HL-60/S4 treated with retinoic acid at 250 ng/mL for 4 days and 3 days (cell line): ENCODE data around the gene RFX7.
"Not testable (repeated sequence)": the region's sequence is repeated elsewhere in the genome, so short reads cannot be mapped to it uniquely, and the experiment has no call there.

ENCODE experiments used
- in situ Hi-C: fragments of 300-500 bp; cut with MboI; formaldehyde crosslinking; loops from 2 replicates; pipeline ENCODE4 v1.7.0; 2022; ENCODE audit warnings: low sequenced_read_pairs

The RFX7 gene

DNA sequence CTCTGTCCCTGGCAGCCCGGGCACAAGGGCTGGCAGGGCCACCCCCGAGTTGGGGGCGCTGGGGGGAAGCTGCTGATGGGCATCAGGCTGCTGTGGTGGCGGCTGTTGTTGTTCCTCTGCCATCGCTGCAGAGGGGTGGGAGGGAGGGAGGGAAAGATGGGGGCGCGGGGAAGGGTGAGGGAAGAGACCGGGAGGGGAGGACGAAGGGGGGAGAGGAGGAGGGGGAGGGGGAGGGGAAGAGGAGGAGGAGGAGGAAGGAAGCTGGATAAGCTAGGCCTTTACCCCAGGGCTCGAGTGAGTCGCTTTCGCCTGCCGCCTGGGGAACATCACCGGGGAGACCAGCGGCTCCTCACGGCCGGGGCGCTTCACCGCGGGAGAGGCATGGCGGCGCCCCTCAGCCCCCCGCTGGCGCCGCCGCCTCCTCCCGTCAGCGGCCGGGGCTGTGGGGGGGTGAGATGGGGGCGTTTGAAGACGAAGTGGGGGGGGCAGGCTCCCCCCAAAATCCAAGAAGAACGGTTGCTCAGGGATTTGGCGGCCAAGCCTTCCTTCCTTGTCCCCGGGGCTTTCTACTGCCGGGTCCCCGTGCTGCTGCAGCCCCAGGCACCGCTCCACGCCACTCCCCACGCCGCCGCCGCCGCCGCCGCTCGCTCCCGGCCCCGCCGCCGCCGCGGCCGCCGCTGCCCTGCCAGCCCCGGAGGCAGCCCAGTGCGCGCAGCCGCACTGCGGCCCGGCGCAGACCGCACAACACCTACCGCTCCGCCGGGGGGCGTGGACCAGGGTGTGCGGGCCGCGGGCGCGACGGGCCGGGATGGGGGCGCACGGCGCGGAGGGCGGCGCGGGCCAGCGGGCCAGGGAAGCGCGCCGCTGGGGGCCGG lies at the start of gene RFX7:
Gene RFX7 (minus strand): TSS at position 717 of the 875 bp plus-strand sequence. CDS start 594 bp downstream, at position 123.
- in situ Hi-C loops = no loop called here

DNA sequence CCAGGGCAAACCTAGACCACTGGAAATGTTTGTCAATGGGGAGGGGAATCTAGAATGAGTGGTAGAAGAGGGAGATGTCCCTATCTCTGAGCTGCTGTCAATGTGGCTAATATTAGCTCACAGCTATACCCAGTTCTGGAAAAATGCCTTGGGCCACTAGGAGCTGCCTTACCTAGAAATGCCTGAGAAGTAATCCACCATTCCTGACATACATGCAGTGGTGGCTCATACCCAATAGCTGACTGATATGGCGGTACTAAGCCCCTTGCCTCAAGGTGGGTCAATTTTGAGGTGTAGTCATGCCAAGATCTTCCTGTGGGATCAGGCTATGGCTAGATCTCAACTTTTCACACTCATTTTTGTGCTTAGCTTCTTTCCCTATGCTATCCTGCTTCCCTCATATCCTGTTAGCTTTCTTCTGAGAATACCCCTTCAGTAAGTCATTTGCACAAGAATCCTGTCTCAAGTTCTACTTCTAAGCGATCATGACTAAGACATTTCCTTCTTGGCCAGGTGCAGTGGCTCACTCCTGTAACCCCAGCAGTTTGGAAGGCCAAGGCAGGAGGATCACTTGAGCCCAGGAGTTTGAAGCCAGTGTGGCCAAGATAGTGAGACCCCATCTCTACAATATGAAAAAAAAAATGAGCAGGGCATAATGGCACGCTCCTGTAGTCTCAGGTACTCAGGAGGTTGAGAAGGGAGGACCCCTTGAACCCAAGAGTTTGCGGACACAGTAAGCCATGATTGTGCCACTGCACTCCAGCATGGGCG lies 49.1 kb upstream of the RFX7 start:
- in situ Hi-C loops = no loop called here

DNA sequence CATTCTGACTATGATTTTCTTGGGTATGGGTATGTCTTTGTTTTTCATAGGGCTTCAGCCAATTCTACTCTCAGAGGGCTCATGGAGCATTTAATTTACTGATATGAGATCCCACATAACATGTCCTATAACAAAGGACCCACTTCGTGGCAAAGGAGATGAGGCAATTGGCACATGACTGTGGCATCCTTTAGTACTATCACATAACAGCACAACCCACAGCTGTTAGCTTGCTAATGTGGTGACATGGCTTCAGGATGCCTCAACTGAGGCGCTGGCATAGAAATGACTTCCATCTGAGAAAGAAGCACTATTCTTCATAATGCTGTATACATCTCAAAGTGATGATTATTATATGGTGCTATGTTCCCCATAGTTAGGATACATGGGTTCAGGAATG lies 48.1 kb upstream of the RFX7 start:
- in situ Hi-C loops = no loop called here

DNA sequence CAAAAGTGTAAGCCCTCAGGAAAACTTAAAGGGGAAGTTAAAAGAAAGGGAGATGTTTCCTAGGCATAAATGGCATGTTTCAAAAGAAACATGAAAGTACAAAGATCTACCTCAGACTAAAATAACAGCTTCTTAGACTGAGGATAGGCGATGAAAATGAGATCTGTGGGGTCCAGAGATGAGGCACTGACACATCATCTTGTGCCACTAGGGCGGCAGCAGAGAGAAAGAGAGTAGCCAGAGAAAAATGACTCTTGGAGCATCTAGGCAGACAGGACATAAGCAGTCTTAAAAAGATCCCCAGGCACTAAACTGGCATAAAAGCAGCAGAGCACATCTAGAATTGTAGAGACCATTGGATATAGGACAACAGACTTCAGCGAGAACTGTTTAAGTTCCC lies 42.5 kb upstream of the RFX7 start:
- in situ Hi-C loops = no loop called here

DNA sequence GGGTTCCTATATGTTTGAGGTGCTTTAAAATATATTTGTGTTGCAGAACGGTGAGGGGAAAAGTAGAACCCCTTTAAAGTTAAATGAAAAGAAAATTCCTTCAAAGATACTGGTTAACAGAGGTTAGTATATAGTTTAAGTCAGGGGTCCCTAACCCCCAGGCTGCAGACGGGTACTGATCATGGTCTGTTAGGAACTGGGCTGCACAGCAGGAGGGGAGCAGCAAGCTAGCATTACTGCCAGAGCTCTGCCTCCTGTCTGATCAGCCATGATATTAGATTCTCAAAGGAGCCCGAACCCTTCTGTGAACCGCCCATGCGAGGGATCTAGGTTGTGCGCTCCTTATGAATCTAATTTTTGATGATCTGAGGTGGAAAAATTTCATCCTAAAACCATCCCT lies 37.5 kb upstream of the RFX7 start:
- in situ Hi-C loops = no loop called here

DNA sequence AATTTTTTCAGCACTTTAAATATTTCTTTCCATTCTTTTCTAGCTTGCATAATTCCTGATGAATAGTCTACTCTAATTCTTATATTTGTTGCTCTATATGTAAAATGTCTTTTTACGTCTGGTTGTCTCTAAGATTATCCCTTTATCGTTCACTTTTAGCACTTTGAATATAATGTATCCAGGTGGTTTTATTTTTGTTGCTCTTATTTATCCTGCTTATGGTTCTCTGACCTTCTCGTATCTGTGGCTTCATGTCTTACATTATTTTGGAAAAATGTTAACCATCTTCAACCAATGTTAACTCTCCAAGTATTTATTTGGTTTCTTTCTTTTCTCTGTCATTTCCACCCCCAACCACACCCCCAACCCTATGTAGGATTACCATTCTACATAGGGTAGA lies 30.0 kb upstream of the RFX7 start:
- in situ Hi-C loops = no loop called here

DNA sequence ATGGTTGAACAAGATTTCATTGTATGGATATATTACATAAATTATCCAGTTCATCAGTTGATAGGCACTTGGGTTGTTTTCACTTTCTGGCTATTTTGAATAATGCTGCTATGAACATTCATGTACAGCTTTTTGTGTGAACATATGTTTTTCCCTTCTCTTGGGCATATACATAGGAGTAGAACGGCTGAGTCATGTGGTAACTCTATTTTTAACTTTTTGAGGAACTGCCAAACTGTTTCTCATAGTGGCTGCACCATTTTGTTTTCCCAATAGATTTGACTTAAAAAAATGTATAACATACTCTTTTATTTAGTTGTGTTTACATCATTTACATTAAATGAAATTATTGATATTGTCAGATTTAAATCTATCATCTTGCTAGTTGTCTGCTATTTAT lies 28.8 kb upstream of the RFX7 start:
- in situ Hi-C loops = no loop called here

DNA sequence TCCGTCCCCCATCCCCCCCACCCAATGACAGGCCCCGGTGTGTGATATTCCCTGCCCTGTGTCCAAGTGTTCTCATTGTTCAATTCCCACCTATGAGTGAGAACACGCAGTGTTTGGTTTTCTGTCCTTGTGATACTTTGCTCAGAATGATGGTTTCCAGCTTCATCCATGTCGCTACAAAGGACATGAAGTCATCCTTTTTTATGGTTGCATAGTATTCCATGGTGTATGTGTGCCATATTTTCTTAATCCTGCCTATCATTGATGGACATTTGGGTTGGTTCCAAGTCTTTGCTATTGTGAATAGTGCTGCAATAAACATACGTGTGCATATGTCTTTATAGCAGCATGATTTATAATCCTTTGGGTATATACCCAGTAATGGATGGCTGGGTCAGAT lies 22.8 kb upstream of the RFX7 start:
- in situ Hi-C loops = not testable (repeated sequence)

DNA sequence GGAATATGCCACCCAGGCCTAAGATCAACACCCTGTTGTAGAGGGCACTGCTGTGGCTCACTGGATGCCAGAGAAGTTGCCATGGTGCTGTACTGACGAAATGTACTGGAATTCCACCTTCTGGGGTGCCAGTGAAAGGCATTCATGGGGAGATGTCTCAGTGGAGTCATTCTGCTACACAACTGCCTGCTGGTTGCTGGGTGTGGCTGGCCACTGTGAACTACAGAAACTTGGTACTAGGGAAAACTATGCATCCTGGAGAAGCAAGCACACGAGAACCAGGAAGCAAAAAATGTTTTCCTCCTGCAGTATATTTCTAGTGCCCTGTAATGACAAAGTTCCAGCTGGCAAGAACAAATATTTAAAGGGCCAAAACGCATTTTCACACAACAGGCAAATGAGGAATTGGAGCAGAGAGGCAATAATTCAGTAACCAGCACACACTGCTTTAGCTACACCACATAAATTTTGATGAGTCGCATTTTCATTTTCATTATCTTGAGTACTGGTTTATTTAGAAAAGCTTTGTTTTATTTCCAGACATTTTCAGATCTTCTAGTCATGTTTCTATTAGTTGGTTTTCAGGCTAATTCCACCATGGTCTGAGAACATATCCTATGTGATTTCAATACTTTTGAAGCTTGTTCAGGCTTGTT lies 18.3 kb upstream of the RFX7 start:
- in situ Hi-C loops = no loop called here

DNA sequence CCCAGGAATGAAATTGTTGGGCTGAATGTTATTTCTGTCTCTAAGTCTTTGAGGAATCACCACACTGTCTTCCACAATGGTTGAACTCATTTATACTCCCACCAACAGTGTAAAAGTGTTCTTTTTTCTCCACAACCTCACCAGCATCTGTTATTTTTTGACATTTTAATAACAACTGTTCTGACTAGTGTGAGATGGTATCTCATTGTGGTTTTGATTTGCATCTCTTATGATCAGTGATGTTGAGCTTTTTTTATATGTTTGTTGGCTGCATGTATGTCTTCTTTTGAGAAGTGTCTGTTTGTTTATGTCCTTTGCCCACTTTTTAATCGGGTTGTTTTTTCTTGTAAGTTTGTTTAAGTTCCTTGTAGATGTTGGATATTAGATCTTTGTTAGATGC lies 13.6 kb upstream of the RFX7 start:
- in situ Hi-C loops = not testable (repeated sequence)

DNA sequence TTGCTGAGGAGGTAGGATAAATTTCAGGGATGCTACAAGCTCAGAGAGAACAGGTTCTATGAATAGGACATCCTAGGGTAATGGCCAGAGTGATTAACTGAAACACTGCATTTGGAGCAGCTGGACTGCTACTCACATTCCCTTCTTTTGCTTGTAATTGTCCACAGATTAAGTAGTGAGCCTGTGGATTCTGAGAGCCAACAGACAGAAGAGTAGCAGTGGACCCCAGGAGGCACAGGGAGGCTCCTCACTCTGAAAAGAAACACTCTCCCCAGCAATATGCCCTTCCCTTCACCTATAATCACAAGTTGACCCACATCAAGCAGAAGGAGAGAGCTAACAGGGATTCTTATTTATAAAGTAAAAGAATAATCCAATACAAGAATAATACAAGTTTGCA lies 10.6 kb upstream of the RFX7 start:
- in situ Hi-C loops = no loop called here

DNA sequence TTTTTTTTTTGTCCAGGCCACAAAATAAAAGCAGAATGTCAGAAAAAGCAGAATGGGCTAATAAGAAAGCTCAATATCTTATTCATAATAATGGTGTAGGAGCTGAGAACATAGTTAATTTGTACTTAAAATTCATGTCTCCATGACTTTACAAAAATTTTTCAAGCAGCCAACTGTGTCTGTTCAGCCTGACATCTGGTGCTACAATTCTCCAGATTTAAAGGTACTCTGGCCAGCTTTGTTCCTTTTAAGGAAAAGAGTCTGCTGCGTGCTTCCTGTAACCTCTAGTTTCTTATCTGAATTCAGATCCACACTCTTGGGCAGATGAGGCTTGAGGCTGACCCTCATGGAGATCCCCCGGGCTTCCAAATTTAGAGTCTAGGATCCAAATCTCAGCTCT lies 8.7 kb upstream of the RFX7 start:
- in situ Hi-C loops = no loop called here

DNA sequence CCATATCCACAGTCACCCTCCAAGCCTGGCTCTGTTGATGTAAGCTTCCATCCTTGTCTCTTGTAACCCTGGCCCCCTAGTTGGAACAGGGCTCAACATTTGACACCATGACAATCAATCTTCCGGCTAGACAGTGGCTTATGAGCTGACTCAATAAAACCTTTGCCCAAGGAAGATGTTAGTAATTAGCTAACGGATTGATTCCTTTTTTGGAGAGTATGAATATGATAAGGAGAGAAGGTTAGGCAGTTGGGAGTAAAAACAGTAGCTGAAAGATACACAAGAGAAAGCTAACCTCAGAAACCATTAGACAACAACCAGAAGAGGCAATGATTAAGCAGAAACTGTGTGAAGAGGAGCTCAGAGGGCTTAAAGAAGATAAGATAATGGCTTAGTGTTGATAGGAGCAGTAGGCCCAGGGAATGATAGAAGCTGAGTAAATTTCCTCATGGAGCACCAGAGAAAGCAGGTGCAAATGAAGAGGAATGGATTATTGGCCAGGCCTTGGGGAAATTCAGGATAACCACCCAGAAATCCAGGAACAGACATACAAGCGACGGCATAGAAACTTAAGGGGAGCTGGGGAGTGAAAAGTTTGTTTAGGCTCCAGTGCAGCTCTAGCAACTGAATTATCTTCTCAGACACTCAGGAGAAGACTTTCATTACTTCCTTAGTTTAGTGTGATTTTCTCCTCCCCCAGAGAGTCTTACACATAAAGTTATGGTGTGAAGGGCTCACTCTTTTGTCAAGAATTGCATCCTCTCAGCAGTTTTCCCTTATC lies 7.8 kb upstream of the RFX7 start:
- in situ Hi-C loops = no loop called here

DNA sequence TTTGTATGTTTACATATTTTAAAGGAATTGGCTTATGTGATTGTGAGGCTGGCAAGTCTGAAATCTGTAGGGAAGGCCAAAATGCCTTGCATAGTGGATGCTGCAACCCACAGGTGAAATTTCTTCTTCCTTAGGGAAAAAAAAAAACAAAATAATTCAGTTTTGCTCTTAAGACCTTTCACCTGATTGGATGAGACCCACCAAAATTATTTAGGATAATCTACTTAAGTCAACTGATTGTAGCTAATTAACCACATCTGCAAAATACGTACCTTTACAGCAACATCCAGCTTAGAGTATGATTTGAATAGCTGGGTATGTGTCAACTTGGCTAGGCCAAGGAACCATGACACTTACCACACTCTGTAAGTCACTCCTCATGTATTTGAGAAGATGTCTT lies 6.9 kb upstream of the RFX7 start:
- in situ Hi-C loops = no loop called here

DNA sequence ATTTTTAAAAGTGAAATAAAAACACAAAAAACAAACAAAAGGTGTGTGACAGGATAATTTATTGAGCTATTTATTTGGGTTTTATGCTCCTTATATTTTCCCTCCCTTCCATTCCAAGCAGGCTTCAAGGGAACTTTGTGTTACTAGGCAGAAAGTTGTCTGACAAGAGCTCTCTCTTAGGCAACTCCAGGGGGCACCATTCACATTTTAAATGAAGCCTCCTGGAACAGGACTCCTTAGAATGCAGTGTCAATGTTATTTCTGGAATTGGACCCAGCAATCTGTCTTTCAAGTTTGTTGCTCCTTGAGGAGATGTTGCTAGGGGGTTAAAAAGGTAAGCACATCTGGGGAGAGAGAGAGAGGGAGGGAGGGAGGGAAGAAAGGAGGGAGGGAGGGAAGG lies 5.4 kb upstream of the RFX7 start:
- in situ Hi-C loops = no loop called here

DNA sequence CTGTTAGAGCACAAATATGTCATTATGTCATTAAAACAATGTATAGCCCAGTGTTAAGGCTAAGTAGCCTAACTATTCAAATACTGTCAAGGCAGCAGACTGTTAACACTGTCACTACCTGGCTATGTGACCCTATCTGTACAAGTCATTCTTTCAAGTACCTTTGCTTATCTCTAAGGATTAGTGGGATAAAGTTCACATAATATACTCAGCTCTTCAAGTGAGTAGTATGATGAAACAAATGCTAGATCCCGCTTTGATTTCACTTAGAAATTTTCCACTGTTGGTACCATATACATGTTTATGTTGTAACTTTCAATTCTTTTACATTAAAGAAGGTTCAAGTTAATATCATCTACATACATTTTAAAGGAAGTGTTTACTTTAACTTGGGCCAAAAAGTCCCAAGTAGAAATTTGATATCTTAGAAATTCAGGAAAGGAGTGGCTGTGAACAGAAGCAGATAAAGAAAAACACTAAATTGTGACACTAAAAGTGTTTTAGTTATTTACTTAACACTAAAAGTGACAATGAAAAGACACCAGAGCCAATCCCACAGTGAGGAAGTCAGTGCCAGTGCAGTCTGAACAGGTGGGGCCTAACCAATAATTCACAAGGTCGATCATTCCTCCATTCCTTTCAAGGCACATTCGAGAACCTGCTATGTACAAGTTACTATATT lies 4.8 kb upstream of the RFX7 start:
- in situ Hi-C loops = no loop called here

DNA sequence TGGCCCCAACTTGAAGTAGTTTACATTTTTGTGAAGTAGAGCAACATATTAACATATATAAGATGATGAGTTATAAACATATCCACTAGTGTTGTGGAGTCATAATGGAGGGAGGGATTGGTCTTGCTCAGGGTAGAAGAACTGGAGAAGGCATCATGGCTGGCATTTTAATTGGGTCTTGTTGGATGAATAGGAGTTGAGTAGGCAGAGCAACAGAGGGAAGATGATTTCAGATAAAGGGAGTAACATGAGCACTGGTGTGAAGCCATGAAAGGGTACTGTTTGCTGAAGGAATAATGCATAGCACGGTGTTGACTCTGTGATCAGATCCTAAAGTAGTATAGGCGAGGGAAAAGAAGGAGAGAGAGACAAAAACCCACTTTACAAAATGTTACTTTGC lies 3.6 kb upstream of the RFX7 start:
- in situ Hi-C loops = no loop called here

DNA sequence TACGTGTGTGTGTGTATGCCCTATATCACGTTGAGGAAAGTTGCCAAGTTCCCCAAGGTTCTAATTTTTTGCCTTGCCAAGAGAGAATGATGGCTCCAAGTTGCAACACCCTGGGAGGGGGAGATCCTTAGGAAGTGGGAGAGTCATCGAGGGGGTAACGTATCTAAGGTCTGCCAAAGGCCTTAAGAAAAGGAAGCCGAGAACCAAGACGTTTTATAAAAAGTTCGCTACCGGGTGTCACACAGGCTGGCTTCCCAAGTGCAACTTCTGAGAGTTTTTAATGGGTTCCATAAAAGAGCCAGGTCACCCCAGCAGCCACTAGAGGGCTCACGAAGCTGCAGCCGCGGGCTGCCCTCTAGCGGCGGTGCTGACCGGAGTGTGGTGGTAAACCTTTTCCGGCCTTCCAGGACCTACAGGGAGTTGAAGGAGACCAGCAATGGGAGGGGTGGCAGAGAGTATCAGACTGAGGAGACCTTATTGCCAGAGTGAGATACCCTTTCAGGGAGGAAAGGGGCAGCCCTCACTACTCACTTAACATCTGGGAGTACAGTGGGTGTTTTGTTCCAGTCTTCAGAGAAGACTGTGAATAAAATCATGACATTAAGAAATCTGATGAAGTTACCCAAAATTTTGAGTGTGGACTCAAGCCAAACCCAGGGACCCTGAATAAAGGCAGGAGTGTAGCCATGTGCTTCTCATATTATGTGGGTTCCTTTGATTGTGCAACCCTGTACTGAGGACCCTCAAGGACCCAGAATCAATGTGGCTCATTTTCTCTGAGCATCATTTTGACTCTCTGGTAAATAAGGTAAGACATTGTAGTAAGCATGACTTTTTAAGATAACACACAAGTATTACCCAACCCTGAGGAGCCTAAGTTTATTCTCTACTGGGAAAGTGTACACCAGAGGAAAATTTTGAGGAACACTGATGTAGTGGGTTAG lies 2.5 kb upstream of the RFX7 start:
- in situ Hi-C loops = no loop called here

DNA sequence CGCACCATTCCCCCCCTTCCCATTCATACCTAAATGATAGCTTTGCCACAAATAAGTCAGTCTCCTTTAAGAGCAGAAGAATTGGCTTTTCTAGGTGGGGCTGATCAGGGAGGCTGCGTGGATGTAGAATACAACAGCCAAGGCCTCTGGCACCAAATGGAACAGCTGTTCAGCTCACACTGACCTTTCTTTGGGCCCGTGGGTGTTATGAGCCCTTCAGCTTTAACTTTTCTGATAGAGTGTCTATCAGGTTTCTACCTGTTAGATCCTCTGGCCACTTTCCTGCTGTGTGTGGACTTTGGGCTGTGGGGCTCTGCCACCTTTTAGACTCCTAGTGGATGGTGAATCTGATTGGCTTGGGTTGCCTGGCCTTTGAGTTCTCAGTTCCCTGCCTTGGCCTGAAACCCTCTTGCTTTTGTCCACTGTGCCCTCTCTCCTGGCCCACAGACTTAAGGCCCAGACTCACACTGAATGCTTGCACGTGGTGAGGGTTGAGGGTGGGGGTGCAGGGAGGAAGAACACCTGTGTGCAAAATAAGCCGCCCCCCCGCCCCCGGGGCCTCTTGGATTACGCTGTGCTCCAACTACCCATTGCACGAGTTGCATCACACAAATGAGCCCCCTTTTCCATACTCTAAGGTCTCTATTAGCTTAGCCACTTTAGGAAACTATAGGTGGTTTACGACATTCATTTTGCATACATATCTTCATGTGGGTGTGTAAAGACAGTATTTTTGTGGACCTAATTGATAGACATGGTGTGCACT lies 1.3 kb upstream of the RFX7 start:
- in situ Hi-C loops = no loop called here
